Retinal pigment epithelial cell (primary cell): ENCODE results near the gene LYRM9.
A peak's percentile ranks its signal among the peaks of the same experiment; 100 is the strongest.

Experiments used
- DNase-seq: peaks from one replicate; pipeline ENCODE4 v3.0.0-alpha.2; 2010; ENCODE audit warnings: low read depth
- H3K4me3 ChIP-seq: 2 replicates; pipeline ENCODE4 v1.5.1; 2011; ENCODE audit warnings: mild to moderate bottlenecking, low read length, control low read depth, moderate library complexity
- TF ChIP-seq, protein P1 (sequence below): conservative IDR thresholded peaks from 2 replicates; pipeline ENCODE4 v1.5.1; 2011; ENCODE audit warnings: low read depth, low read length, control low read depth, inconsistent platforms

The LYRM9 gene

DNA sequence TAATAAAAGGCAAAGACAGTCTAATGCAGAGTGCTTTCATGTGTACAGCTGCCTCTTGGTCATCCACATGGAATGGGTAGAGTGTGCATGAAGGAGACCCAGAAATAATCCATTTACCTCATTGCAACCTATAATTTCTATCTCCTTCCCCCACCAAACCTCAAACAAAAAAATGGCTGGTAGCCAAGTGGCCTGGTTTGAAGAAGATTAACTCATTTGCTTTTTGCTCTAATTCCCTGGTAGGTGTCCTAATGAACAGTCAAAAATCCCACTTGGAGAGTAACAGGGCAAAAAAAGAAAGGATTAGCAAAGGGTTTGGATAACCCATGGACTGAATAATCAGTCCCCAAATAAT, 13.0 kb upstream of the LYRM9 start:
- DNase-seq, result no peak
- H3K4me3 ChIP-seq, result no peak overlapping the region
- TF ChIP-seq, protein P1, sequence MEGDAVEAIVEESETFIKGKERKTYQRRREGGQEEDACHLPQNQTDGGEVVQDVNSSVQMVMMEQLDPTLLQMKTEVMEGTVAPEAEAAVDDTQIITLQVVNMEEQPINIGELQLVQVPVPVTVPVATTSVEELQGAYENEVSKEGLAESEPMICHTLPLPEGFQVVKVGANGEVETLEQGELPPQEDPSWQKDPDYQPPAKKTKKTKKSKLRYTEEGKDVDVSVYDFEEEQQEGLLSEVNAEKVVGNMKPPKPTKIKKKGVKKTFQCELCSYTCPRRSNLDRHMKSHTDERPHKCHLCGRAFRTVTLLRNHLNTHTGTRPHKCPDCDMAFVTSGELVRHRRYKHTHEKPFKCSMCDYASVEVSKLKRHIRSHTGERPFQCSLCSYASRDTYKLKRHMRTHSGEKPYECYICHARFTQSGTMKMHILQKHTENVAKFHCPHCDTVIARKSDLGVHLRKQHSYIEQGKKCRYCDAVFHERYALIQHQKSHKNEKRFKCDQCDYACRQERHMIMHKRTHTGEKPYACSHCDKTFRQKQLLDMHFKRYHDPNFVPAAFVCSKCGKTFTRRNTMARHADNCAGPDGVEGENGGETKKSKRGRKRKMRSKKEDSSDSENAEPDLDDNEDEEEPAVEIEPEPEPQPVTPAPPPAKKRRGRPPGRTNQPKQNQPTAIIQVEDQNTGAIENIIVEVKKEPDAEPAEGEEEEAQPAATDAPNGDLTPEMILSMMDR, result no peak

DNA sequence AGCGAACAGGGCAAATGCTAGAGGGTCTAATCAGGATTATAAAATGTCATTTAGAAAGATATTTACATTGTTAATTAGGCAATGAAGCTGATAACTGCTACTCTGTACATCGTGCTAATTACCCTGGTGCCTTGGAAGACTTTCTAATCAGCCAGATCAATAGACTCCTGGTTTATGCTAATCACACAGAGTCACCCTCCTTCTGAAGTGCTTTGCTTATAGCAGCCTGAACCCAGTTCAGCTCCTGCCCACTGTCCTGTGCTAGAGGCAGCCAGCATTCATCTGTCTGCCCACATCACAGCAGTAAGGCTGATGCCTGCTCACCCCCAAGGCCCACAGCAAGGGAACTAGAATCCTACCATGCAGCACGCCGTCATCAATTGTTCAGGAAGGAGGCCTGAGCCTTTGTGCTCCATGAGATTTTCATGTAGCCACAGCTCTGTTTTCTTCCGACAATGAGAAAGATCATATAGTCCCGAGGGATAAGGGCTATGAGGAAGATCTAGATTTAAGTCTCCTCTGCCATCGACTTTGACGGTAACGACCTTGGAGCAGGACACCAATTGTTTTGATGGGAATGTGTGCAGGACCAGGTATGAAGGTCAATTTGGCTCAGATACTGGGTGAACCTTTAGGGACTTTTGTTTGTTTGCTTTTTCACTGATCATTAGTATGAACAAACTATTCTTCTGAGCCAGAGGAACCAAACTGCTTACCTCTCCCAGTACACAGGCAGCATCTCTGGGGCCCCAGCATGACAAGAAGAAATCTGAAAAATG, 12.5 kb upstream of the LYRM9 start:
- DNase-seq, result no peak
- no peak overlapping the region for H3K4me3 ChIP-seq
- TF ChIP-seq, protein P1, result no peak

DNA sequence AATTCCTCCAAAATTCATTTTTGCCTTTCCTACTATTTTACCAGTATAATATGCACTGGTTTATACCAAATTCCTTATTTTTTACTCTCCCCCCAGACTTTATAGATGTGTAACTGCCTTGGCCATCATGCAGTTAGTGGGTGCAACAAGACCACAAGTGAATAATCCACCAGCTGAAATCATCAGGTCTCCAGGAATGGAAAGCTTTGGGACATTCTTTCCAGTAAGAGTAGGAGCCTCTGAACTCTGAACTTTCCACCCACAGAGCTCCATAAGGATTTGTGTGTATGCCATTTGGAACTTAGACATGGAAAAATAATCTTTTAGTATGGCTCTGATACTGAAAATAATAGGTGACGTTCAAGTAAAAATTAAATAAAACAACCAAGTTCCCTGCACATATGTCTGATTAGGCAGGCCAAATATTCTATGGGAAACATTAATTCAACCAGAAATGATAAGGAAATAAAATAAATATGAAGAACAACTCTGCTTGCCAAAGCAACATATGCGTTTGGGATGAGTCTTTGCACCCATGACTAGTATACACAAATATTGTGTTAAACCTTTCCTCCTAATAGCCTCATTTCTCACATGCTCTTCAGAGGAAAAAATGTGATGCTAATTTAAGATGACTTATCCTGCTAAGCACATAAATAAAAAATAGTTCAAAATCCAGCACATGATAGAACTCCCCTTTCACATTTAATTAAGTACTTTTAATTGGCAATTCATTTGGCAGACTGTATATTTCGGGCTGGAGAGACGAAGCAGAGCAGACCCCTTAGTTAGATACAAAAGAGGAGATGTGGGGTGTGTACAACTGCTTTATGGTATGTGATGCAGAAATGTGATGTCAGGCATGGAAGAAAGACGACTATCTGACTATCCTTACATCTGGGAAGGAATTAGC, 11.6 kb upstream of the LYRM9 start:
- DNase-seq, result peak; percentile 46
- no peak overlapping the region for H3K4me3 ChIP-seq
- TF ChIP-seq, protein P1, result no peak

DNA sequence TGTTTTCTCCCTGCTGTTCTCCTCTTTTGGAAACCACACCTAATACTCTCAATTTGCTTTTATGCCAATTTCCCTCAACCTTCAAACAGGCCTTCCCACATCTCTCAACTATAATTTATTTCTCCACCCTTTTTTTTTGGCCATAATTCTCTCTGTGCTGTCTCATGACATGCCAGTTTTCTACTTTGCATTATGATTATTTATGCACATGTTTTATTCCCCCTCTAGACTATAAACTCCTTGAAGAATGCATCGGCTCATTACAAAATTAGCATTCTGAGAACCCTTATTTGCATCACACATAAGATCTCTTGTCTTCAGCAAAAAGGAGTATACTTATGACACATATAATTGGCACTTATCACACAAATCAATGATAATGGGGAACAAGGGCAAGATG, 10.9 kb upstream of the LYRM9 start:
- H3K4me3 ChIP-seq, result no peak overlapping the region
- TF ChIP-seq, protein P1, result no peak
- no peak for DNase-seq

DNA sequence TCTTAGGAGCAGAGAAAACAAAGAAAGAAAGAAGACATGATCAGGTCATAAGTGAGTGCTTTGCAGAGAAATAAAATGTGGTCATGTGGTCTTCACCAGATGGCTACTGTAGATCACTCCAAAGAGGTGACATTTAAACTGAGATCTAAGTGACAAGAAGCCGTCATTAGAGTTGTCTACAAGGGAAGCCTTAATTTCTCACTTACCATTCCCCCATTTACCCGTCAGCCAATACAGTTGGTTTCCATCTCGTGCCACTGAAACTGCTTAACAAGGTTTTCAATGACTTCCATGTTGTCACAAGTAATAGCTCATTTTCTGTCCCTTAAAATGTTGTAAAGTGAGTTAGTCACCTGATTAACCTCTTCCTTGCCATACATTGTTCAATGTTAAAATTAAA, 6.4 kb upstream of the LYRM9 start:
- no peak for DNase-seq
- TF ChIP-seq, protein P1, result no peak
- no peak overlapping the region for H3K4me3 ChIP-seq

DNA sequence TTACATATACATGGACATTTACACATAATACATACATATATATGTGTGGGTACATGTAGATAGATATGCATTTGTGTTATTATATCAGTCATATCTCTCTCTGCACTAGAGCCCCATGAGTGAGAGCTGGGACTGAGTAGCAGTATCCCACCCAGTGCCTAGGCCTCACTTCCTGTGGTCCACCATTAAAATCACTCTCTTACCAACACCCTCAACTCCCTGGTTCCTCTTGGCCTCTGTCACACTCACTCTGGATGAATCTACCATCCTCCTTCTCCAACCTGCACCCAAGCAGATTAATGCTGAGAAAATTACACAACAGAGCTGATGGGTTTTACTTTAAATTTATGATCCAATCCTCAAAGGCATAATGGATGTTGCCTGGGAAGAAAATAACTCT, 4.9 kb upstream of the LYRM9 start:
- TF ChIP-seq, protein P1, result no peak
- no peak overlapping the region for H3K4me3 ChIP-seq
- DNase-seq, result no peak

DNA sequence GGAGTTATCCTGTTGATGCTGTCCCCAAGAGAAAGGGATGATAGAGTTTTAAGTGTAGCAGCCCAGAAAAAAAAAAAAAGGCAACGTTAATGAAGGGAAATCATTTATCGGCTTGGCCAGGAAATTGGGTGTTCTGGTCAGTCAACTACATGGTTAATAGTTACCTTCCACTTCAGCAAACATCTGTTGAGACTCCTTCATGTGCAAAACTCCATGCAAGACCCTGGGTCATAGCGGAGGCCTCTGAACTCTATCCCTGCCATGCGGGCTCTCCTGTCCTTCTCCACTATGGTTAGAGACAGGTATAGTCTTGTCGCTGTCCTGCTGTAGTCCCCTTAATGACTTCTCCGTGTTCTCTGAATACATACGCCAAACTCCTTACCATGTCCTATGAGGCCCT, 3.5 kb upstream of the LYRM9 start:
- TF ChIP-seq, protein P1, result no peak
- no peak overlapping the region for H3K4me3 ChIP-seq
- DNase-seq, result no peak
